ENCODE data around the gene CIART.

Gene CIART

DNA sequence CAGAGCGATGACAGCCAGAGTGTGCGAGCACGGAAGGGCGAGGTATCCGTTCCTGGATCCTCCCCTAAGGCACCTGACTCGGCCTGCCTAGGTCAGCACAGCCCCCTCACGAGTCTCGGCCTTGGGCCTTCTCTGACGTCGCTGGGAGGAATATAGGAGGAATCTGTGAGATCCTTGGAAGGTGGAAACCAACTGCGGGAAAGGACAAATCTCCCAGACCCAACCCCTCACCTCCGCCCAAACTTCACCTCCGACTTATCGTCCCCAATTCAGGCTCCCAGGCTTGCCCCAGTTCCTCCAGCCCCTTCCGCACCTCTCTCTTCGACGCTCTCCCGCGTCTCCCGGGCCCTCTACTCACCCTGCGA lies 14.0 kb upstream of the CIART start:
- H3K79me2 ChIP-seq (ENCODE audit: insufficient read depth, low read depth), result peaks cover 22% of the 10 kb centered on the region
- peak overlapping the region; percentile 78 for H2AFZ ChIP-seq (ENCODE audit: low read depth)
- peaks cover 8% of the 10 kb centered on the region; the same call in 1 of the 2 replicates for H3K36me3 ChIP-seq (ENCODE audit: insufficient read depth)
- TF ChIP-seq, protein P1, sequence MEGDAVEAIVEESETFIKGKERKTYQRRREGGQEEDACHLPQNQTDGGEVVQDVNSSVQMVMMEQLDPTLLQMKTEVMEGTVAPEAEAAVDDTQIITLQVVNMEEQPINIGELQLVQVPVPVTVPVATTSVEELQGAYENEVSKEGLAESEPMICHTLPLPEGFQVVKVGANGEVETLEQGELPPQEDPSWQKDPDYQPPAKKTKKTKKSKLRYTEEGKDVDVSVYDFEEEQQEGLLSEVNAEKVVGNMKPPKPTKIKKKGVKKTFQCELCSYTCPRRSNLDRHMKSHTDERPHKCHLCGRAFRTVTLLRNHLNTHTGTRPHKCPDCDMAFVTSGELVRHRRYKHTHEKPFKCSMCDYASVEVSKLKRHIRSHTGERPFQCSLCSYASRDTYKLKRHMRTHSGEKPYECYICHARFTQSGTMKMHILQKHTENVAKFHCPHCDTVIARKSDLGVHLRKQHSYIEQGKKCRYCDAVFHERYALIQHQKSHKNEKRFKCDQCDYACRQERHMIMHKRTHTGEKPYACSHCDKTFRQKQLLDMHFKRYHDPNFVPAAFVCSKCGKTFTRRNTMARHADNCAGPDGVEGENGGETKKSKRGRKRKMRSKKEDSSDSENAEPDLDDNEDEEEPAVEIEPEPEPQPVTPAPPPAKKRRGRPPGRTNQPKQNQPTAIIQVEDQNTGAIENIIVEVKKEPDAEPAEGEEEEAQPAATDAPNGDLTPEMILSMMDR (conservative IDR thresholded peaks at IDR 0.05; ENCODE audit: low read depth, low read length), result no peak
- H4K20me1 ChIP-seq (ENCODE audit: insufficient read depth), result no peaks in the 10 kb centered on the region
- H3K4me1 ChIP-seq (ENCODE audit: low read depth, poor library complexity, severe bottlenecking), result peaks cover 20% of the 10 kb centered on the region
- H3K27me3 ChIP-seq (ENCODE audit: insufficient read depth, low read depth), result no peaks in the 10 kb centered on the region
- peak overlapping the region; percentile 87 for H3K9ac ChIP-seq
- H3K27ac ChIP-seq, result peak overlapping the region; percentile 73
- H3K4me2 ChIP-seq, result peak overlapping the region; percentile 99
- H3K4me3 ChIP-seq (IDR thresholded peaks at IDR 0.05; ENCODE audit: insufficient read depth, low read depth, low read length), result peak overlapping the region; percentile 99

DNA sequence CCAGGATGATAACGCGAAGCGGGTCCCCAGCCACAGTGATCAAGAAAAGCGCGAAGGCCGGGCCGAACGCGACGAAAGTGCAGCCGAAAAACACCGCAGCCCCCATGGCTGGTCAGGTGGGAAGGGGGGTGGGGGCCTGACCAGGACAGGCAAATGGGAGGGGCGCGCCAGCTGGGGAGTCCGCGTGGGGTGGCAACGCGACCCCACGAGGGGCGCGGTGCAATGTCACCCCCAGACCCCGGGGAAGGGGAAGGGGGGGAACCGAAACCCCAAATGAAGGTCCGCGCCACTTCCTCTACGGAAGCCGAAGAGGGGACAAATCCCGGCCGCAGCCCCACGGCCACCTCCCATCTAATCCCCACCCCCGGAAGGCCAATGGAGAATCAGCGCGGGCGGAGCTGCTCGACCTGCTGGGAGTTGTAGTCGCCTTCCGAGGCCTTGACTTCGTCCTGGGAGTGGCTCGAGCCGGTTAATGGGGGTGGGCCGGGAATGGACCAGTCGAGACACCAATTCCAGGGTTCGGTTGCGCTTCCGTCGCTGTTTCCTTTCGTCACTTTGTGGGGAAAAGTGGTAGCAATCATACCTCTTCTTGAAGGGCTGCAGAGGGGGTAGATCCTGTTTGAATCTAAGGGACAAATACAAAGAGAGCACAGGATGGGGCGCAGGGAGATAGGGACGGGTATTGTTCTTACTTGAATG lies 13.5 kb upstream of the CIART start, which contains the start of gene APH1A:
Gene APH1A, minus strand, starts transcription at position 312 of the 699 bp plus-strand sequence. Its CDS starts 206 bp downstream, at position 106.
- Histone ChIP-seq H3K27me3 (ENCODE audit: insufficient read depth, low read depth) (no peaks in the 10 kb centered on the region), H3K27ac (peak within 1 kb of the TSS; percentile 73), H4K20me1 (ENCODE audit: insufficient read depth) (no peaks in the 10 kb centered on the region), H3K4me1 (ENCODE audit: low read depth, poor library complexity, severe bottlenecking) (peaks cover 20% of the 10 kb centered on the region), H2AFZ (ENCODE audit: low read depth) (peak within 1 kb of the TSS; percentile 78), H3K9ac (peak within 1 kb of the TSS; percentile 87), H3K79me2 (ENCODE audit: insufficient read depth, low read depth) (peaks cover 22% of the 10 kb centered on the region), H3K36me3 (ENCODE audit: insufficient read depth) (peaks cover 8% of the 10 kb centered on the region; the same call in 1 of the 2 replicates), H3K4me2 (peak within 1 kb of the TSS; percentile 99), H3K4me3 (IDR thresholded peaks at IDR 0.05; ENCODE audit: insufficient read depth, low read depth, low read length) (peak within 1 kb of the TSS; percentile 99)
- TF ChIP-seq, protein P1 (conservative IDR thresholded peaks at IDR 0.05; ENCODE audit: low read depth, low read length), result no peak

DNA sequence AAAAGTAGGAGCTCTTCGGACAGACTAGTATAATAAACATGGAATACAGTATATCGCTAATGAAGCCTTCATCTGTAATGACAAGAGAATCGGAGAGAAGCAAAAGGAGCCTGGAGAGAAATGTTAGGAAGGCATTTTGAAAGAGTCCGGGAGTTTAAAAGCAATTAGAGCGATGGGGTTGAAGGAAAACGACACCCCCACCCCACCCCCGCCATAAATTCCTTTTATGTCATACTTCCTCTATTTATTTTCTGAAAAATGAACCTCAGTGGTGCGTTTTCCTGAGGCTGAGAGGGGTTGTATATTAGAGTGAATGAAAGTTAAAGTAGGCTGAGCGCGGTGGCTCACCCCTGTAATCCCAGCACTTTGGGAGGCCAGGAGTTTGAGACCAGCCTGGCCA lies 12.9 kb upstream of the CIART start:
- Histone ChIP-seq H3K79me2 (ENCODE audit: insufficient read depth, low read depth) (peaks cover 22% of the 10 kb centered on the region), H3K4me1 (ENCODE audit: low read depth, poor library complexity, severe bottlenecking) (peaks cover 20% of the 10 kb centered on the region), H2AFZ (ENCODE audit: low read depth) (peak overlapping the region; percentile 78), H3K9ac (peak overlapping the region; percentile 87; the same call in 1 of the 2 replicates), H3K27me3 (ENCODE audit: insufficient read depth, low read depth) (no peaks in the 10 kb centered on the region), H4K20me1 (ENCODE audit: insufficient read depth) (no peaks in the 10 kb centered on the region), H3K4me2 (peak overlapping the region; percentile 99), H3K27ac (no peak overlapping the region), H3K4me3 (IDR thresholded peaks at IDR 0.05; ENCODE audit: insufficient read depth, low read depth, low read length) (peak overlapping the region; percentile 99), H3K36me3 (ENCODE audit: insufficient read depth) (peaks cover 8% of the 10 kb centered on the region; the same call in 1 of the 2 replicates)
- TF ChIP-seq, protein P1 (conservative IDR thresholded peaks at IDR 0.05; ENCODE audit: low read depth, low read length), result no peak

DNA sequence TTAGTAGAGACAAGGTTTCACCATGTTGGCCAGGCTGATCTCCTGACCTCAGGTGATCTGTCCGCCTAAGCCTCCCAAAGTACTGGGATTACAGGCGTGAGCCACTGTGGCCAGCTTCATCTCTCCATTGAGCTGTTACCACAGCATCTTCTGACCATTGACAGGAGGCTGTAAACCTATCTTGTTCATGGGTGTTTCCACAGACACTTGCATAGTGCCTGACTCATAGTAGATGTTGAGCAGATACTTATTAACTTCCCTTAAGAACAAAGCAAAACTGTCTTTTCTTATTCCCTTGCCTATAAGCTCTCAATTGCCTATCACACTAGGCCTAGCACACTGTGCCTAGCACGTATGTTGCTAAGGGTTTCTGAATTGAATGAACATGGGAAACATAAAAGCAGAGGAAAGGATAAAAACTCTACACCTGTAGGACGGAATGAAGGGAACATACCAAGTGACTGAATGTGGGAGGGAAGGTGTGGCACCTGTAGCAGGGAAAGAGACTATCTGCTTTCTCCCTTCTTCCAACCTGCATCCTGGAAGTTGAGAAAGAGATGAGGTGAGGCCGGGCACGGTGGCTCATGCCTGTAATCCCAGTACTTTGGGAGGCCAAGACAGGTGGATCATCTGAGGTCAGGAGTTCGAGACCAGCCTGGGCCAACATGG lies 10.9 kb upstream of the CIART start:
- Histone ChIP-seq H2AFZ (ENCODE audit: low read depth) (no peak overlapping the region), H3K27ac (no peak overlapping the region), H3K4me3 (IDR thresholded peaks at IDR 0.05; ENCODE audit: insufficient read depth, low read depth, low read length) (no peak overlapping the region), H3K4me2 (no peak overlapping the region), H3K27me3 (ENCODE audit: insufficient read depth, low read depth) (no peaks in the 10 kb centered on the region), H3K4me1 (ENCODE audit: low read depth, poor library complexity, severe bottlenecking) (peaks cover 20% of the 10 kb centered on the region), H3K36me3 (ENCODE audit: insufficient read depth) (no peaks in the 10 kb centered on the region; the same call in 1 of the 2 replicates), H3K79me2 (ENCODE audit: insufficient read depth, low read depth) (peaks cover 22% of the 10 kb centered on the region), H3K9ac (no peak overlapping the region), H4K20me1 (ENCODE audit: insufficient read depth) (no peaks in the 10 kb centered on the region)
- TF ChIP-seq, protein P1 (conservative IDR thresholded peaks at IDR 0.05; ENCODE audit: low read depth, low read length), result no peak

Data from KMS-11 (cell line).